HG03159 (cell line): ENCODE results near the gene OAF.
"Not testable (repeated sequence)": the region's sequence is repeated elsewhere in the genome, so short reads cannot be mapped to it uniquely, and the experiment has no call there.

Source experiments
- ATAC-seq: cut with Tn5 transposase; IDR thresholded peaks from one replicate; pipeline ENCODE4 v1.9.1; 2021; ENCODE audit warnings: mild to moderate bottlenecking, moderate library complexity; ENCODE audit not compliant: unreplicated experiment

OAF gene

GRCh38 chr11:120210626-120211521 is at the start of gene OAF:
TSS of gene OAF (plus strand) at chr11:120211032. CDS start at chr11:120211280, 248 bp downstream.
- peak; percentile 79 for ATAC-seq

GRCh38 chr11:120167659-120168058 is 43.2 kb upstream of the OAF start:
- no peak for ATAC-seq

DNA sequence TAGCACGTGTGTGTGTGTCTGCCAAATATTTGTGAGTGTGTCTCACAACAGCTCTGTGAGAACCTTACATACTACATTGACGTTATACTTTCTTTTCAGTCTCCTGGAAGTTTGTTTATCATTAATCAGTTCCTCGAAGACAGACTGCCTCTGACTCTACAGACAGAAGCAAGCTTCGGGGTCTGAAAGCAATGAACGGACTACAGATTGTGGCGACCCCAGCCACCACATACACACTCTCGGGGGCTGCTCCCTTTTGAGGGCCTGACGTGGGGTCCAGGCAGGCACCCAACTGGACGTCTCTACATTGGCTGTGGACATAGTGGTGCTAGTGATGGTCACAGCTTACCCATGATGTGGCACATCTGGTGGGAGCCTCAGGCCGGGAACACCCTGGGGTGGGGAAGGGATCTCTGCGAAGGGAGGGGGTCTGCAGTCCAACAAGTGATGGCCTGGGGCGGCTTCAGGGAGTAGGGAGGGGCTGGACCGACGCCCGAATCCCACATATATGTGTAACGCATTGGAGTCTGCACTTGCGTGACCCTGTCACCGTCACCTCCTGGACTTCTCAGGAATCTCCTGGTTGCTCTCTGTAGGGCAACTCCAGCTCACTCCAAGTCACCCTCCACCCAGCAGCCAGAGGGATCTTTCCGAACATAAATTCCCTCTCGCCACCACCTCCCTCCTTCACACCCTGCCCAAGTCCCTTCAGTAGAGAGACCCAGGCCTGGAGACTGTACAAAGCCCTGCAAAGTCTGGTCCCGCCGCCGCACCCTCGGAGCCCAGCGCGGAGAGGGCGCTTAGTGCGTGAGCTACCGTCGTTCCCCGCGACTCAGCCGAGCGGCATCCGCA is 42.5 kb upstream of the OAF start:
- no peak for ATAC-seq

- no peak for ATAC-seq
Measured at GRCh38 chr11:120168960-120169681, 41.7 kb upstream of the OAF start.

DNA sequence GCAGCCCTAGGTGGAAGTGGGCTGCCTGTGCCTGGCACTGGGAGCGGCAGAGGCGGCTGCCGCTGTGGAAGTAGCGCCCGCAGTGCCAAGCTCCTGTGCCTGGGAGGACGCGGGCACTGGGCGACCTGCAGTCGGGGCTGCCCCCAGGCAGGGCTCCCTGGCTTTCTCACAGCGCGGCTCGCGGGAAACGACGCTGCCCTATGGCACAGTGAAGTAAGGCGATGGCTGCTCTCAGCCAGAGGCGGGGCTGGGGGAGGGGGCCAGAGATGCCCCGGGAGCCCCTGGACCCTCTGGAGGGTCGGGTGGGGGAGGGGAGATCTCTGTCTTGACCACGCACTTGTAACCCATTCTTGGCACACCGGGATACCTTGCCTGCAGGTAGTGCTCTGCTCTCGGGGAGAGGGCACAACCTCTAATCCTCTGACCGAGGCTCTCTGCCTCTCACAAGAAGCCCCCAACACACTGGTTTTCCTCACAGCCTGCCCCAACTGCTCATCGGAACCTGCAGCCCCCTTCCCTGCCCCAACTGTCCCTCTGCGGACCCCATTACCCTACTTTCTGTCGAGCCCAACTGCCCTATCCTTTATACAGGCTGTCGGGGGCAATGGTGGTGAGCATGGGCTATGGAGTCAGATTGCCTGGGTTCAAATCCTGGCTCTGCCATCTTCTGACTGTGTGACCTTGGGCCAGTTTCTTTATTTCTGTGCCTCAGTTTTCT is 40.7 kb upstream of the OAF start:
- no peak for ATAC-seq

DNA sequence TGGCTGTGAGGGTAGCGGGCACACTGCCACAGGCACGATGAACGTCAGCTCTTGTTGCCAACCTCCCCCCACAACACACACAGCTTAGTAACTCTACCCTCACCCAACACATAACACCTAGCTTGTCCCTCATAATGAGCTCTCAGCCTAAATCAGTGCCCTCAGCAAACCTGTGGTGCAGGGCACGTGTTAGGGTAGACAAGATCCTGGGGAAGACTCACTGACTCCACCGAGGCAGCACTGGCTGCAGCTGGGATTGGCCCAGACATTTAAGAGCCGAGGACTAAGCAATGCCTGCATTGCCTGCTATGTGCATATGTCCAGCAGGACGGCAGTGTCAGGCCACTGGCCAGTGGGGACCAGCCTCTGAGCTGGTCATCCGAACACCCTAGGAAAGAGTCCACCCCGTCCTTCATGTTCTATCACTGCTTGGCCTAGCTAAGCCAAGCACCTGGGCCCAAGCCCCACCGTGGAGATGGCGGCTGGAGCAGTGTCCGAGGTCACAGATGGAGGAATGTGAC is 40.0 kb upstream of the OAF start:
- ATAC-seq: no peak

DNA sequence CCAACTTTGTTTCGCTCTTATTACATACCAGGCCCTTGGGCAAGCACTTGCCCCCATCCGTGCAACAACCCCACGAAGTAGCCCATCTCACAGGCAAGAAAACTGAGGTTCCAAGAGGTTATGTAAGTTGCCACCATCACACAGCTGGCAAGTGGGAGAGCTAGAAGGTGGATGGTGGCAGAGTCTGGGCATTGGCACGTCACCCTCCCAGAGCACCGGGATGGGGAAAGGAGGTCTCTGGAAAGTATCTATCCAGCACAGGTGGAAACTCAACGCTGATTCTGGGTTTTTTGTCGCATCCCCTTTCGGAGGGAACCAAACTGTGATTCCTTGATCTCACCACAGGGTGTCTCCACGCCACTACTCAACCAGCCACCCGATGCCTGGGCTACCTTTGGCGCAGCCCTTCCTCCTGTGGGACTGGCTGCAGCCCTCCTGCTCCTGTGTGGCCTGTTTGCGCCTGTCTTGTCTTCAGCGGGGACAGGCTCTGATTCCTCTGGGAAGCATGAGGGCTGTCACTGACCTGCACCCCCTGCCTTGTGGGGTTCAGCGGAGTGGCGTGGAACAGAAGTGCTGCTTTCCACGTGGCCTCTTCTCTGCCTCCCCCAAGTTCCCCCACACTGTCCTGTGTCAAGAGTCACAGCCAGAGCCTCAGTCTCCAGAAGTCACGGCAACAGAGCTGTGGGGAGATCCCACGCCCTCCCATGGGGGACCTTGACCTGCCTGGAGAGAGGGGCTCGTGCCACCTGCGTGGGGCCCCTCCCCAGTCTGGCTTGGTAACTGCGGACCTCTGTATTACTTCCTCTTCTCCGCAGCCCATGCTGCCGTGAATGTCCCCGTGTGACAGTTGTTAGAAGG is 38.5 kb upstream of the OAF start:
- peak; percentile 80 for ATAC-seq

DNA sequence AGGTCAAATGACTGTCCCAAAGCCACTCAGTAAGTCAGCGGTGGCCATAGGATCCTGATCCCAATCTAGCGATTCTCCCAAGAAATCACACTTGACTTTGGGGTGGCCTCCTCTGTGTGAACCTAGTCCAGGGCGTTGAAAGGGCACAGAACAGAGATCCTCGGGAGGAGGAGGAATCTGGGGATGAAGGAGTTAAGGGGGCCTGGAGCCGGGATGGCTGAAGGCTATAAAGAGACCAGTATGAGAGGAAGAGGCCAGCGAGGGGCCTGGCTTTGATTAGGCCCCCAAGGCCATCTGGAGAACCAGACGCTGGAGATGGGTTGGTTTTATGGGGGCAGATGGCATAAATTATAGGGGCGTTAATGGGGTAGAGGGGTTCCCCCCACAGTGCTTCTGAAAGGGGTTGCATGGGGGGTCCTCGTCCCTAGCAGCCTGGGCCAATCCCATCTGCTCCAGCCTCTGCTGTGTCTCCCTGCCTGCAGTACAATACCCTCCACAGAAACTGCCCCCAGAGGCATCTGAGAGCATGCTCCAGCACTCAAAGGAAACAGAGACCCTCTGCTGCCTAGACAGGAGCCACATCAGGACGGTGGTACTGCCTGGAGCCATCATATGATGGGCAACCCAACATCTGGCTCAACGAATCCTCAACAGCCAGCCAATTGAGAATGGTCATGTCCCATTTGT is 37.7 kb upstream of the OAF start:
- ATAC-seq: no peak

- ATAC-seq: no peak
Measured at GRCh38 chr11:120173807-120174206, 37.0 kb upstream of the OAF start.

DNA sequence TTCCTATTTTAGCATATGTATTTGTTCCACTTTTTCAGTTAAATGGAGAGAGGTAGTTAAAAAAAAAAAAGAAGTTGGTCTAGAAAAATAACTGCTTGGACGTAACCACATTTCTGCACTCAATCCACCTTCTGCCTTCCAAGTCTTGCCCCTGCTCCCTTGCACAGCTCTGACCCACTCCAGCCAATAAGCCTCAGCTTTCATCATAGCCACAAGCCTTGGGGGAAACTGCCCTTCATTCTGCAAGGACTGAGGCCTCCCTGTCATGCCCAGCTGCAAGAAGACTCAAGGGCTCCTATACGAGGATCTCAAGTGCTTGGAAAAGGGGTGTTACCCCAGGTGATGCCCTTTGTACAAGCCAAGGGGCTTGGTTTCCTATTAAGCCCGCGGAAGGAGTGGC is 36.0 kb upstream of the OAF start:
- ATAC-seq: no peak

DNA sequence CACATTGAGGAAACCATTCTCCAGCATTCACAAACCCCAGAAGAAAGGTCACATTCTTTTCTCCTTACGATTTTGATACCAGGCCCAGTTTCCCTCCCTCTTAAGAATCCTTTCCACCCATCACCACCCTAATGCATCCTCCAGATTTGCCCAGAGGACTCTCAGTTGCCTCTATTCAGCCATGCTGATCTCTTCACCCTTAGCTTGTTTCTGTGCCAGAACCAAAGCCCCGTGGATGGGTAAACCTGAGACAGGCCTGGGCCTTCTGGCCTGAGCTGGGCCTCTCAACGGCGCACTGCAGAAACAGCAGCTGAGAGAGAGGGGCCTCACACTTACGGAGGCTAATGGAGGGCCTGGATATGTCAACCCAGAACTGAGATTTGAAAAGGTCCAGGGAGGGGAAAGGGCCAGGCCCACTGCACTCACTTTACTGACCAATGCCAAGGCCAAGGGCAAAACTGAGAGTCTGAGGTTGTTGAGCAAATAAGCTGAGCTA is 32.2 kb upstream of the OAF start:
- ATAC-seq: no peak

DNA sequence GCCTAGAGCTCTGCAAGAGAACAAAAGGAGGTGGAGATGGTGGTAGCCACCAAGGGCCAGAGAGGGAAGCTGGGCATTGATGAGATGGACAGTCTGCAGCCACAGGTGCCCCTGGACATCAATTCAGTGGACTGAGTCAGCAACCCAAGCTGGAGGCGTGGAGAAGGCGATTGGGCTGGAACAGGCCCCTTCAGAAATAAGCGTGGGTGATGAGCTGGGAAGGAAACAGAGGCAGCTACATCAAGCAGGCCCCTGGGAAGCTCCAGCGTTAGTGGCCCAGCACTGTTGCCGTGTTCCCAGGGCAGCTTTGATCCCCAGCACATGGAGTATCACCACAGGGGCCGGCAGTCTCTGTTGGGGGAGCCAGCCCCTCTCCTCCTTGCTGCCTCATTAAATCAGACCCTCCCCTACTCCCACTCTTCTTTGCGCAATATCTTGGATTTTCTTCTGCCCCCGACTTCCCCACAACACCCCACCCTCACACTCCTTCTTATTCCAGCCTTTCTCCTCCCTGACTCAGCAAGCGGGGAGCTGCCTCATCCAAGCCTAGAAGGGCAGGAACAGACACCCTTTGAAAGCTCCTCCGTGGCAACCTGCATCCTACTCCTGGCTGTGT is 31.7 kb upstream of the OAF start:
- ATAC-seq: no peak

GRCh38 chr11:120180063-120180462 is 30.8 kb upstream of the OAF start:
- ATAC-seq: not testable (repeated sequence)

DNA sequence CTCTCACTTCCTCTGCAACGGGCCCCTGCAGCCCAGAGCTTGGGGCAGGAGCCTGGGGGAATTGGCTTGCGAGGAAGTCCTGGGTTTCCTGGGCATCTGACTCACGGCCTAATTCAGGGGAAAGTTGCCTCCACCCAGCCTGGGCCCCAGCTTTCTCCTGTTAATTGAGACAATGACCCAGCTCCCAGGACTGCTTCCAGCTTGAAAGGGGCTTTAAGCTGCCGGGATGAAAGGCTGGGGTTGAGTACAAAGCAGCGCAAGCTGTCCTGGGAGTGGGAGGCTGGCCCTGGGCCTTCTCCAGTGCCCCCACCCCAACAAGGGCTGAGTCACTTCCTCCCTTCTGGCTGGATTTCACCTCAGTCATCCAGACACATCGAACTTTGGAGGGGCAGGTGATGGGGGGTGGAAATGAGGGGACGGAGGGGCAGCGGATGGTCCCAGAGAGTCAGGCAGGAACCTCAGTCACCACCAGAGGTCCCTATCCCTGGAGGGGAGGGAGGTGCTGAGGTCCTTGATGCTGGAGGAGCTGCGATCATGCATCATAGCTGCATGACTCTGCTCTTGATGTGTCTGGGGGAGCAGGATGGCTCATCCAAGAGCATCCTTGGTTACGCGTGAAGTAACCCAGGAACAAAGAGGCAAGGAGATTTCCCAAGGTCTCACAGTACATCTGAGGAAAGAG is 30.1 kb upstream of the OAF start:
- no peak for ATAC-seq

- ATAC-seq: no peak
Measured at GRCh38 chr11:120181376-120181975, 29.4 kb upstream of the OAF start.

- no peak for ATAC-seq
Measured at GRCh38 chr11:120182372-120182771, 28.5 kb upstream of the OAF start.

GRCh38 chr11:120182790-120183491 is 27.9 kb upstream of the OAF start:
- ATAC-seq: no peak
